WI38 (cell line): ENCODE measurements around the gene PLB1.
A peak's percentile ranks its signal among the peaks of the same experiment; 100 is the strongest.

Source experiments
- H3K4me3 ChIP-seq: 2 replicates; pipeline ENCODE4 v1.5.1; 2011; ENCODE audit warnings: low read depth, mild to moderate bottlenecking, control low read depth, low read length
- TF ChIP-seq, protein P1 (sequence below): IDR thresholded peaks from 2 replicates; pipeline ENCODE4 v1.5.1; 2012; ENCODE audit warnings: low read depth, mild to moderate bottlenecking, control low read depth, low read length

The PLB1 gene

DNA sequence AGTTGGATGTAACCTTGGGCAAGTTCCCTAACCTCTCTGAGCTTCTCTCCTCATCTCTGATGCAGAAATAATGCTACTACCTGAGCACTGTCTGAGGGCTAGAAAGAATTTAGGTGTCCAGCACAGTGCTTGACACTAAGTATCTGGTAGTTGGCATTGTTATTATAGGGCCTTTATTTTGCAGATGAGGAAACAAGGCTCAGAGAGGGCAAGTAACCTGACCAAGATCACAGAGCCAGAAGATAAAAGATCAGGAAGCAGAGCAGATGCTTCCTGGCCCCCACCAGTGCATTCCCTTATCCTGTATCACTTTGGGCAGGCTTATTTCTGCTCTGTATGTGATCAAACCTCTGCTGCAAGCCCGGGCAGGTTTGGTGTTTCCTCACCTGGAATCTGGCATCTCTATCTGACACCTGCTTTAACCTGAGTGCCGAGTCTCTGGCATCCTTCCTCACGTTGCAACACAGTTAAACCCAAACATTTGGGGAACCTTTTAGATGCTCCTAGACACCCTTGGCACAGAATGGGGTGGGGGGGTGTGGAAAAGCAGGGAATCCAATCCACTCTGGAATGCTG lies 69.9 kb downstream of the PLB1 start:
- peak overlapping the region; percentile 59 for H3K4me3 ChIP-seq
- TF ChIP-seq, protein P1, sequence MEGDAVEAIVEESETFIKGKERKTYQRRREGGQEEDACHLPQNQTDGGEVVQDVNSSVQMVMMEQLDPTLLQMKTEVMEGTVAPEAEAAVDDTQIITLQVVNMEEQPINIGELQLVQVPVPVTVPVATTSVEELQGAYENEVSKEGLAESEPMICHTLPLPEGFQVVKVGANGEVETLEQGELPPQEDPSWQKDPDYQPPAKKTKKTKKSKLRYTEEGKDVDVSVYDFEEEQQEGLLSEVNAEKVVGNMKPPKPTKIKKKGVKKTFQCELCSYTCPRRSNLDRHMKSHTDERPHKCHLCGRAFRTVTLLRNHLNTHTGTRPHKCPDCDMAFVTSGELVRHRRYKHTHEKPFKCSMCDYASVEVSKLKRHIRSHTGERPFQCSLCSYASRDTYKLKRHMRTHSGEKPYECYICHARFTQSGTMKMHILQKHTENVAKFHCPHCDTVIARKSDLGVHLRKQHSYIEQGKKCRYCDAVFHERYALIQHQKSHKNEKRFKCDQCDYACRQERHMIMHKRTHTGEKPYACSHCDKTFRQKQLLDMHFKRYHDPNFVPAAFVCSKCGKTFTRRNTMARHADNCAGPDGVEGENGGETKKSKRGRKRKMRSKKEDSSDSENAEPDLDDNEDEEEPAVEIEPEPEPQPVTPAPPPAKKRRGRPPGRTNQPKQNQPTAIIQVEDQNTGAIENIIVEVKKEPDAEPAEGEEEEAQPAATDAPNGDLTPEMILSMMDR = no peak

DNA sequence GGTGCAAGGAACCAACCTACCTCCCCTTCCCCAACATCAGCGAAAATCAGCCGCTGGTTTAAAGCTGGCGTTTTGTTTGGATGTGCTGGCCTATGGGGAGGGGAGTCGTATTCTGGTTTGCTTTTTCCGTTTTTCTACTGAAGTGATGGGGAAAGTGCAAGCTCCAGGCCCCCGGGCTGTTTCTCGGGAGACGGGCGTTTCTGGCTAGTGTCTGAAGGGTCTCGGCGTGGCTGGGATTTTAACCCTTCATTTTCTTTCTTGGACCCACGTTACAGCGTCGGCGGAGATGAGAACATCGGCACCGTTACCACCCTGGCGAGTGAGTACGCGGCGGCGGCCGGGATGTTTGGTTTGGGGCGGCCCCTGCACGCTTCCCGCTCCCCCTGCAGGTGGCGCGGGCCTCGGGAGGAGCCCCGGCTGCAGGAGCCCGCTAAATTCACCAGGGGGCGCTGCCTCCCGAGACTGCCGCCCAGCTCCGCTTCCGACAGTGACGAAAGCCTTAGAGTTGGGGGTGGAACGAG lies 70.7 kb downstream of the PLB1 start:
- peak overlapping the region; percentile 59 for H3K4me3 ChIP-seq
- TF ChIP-seq, protein P1 = peak; percentile 97

DNA sequence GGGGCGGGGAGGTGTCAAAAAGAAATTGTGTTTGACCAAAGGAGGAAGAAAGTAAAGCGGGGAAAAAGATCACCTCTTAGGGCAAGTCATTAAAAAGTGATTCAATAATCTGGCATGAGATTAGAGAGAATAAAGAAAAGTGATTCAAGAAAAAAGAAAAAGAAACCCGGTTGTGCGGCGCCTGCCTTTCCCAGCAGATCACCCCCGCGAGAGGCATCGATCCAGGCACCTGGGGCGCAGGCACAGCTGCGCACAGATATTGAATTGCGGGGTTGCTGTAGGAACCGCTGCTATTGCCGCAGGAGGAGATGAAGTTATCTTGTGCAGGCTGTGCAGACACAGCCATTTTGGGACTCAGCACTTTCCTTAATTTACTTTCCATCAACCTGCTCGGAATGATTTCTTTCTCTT lies 71.2 kb downstream of the PLB1 start:
- TF ChIP-seq, protein P1 = no peak
- peak overlapping the region; percentile 59 for H3K4me3 ChIP-seq

DNA sequence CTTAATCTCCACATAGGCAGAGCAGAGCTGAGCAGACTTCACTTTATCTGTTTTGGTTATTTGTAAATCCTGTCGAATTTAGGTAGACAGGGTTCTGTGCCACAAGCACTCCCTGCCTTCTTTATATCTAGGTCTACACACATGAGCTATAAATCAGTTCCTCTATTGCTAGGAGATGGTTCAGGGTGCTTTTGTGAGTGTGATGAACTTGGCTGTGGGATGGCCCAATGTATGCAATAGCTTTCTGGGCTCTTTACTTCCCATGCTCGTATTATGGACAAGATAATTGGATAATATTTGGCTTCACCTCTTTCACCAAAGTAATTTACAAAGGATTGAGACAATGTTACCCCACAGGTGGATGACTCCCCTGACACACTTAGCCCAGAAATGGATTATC lies 72.2 kb downstream of the PLB1 start:
- TF ChIP-seq, protein P1 = no peak

DNA sequence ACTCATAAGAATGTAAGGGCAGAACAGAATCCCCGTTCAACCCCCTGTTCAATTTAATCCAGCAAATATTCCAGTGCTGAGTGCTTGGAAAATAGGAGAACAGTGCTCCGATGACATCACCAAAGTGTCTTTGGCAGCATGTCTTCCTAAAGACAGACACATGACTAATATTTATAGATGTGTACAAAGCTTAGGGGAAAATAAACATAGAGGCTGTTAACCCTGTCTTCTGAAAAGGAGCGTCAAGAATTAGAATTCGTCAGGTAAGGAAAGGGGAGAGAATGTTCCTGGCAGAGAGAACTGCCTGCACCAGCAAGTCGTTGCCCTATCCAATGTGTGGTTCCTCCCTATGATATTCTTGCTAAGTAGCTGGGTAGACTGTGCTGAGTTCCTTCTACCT lies 72.7 kb downstream of the PLB1 start:
- TF ChIP-seq, protein P1 = no peak

More for the DNA sequence above, 72.2 kb downstream of the PLB1 start:
- no peak overlapping the region for H3K4me3 ChIP-seq

DNA sequence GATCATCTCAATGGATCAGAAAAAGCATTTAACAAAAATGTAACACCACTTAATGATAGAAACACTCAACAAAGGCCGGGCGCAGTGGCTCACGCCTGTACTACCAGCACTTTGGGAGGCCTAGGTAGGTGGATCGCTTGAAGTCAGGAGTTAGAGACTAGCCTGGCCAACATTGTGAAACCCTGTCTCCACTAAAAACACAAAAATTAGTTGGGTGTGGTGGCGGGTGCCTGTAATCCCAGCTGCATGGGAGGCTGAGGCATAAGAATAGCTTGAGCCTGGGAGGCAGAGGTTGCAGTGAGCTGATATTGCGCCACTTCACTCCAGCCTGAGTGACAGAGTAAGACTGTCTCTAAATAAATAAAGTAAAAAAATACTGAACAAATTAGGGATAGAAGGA lies 74.6 kb downstream of the PLB1 start:
- TF ChIP-seq, protein P1 = no peak

More for the DNA sequence above, 72.7 kb downstream of the PLB1 start:
- no peak overlapping the region for H3K4me3 ChIP-seq

DNA sequence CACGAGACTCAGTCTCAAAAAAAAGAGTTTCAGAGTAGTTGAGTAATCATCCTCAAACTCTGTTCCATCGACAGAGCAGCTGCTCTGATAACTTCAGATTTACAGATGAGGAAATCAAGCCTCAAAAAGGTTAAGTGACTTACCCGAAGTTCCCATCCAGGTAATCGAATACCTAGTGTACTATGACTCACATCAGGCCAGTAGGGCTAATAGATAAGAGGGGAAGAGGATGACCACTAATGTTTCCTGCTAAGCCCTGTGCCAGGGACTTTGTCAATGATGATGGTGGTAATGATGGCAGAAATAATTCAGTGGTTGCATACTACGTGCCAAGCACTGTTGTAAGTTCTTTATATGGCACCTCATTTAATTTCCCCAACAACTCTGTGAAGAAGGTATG lies 80.9 kb downstream of the PLB1 start:
- no peak overlapping the region for H3K4me3 ChIP-seq
- TF ChIP-seq, protein P1 = no peak

More for the DNA sequence above, 74.6 kb downstream of the PLB1 start:
- H3K4me3 ChIP-seq = no peak overlapping the region
